ENCODE measurements around the gene SREBF2. TPM values are rescaled to one million over a fixed set of nuclear protein-coding genes. Genes with fewer than 3 reads are reported as not detected.
"Not testable (repeated sequence)": the region's sequence is repeated elsewhere in the genome, so short reads cannot be mapped to it uniquely, and the experiment has no call there.

SREBF2 gene
- total RNA-seq, 1 donor from 2014 or later = 61.1 TPM

DNA sequence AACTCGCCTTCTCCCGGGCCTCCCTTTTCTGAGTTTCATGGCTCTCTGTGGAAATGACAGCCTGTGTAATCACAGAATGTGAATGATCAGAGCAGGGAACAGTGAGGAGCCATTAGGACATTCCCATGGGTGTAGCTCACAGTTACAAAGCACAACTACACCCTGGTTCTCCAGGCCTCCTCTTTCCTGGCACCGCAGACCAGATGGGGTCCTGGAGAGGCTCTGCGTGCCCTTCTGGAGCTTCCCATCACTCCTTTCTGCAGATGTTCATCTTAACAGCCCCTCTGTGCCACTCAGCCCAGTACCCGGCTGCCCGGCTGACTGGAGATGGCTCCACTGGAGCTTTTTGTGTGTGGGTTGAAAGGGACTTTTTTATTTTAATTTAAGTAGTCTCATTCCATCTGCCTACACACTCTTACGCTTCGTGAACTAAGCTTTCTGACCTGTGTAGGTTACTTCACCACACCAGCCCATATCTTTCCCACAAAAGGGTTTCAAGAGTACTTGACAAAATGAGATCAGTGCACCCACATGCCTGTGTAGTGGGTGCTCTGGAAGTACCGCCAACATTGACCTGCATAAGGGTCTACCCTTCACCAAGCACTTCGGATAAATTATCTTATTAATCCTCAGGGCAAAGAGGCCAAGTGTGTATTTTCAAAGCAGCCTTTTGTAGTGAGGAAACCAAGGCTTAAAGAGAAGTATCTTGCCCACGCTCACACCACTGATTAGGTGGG, 29.8 kb downstream of the SREBF2 start:
- H3K4me3 ChIP-seq (ENCODE audit: low read depth, low read length) = no peak overlapping the region
- TF ChIP-seq, protein P1, sequence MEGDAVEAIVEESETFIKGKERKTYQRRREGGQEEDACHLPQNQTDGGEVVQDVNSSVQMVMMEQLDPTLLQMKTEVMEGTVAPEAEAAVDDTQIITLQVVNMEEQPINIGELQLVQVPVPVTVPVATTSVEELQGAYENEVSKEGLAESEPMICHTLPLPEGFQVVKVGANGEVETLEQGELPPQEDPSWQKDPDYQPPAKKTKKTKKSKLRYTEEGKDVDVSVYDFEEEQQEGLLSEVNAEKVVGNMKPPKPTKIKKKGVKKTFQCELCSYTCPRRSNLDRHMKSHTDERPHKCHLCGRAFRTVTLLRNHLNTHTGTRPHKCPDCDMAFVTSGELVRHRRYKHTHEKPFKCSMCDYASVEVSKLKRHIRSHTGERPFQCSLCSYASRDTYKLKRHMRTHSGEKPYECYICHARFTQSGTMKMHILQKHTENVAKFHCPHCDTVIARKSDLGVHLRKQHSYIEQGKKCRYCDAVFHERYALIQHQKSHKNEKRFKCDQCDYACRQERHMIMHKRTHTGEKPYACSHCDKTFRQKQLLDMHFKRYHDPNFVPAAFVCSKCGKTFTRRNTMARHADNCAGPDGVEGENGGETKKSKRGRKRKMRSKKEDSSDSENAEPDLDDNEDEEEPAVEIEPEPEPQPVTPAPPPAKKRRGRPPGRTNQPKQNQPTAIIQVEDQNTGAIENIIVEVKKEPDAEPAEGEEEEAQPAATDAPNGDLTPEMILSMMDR (conservative IDR thresholded peaks at IDR 0.05; ENCODE audit: low read depth, low read length) = no peak
- DNase-seq (ENCODE audit: low read depth) = no peak

DNA sequence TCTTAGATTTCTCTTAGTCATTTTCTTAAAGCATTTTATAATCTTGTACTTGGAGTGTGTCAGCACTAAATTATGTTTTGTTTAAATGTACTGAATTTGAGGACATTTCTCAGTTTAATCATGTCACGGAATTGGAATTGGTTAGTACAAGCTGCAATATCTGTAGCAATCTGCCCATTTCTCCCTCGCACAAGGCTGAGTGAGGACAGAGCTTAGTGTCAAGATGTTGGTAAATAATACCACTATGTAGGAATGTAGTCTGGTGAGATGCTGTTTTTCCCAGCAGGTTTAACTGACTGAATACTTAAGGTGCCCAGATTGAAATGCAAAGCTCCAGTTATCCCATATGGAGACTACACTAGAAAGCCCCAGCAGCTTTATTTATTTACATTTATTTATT, 30.6 kb downstream of the SREBF2 start:
- DNase-seq (ENCODE audit: low read depth) = no peak
- no peak overlapping the region for H3K4me3 ChIP-seq (ENCODE audit: low read depth, low read length)
- TF ChIP-seq, protein P1 (conservative IDR thresholded peaks at IDR 0.05; ENCODE audit: low read depth, low read length) = no peak

DNA sequence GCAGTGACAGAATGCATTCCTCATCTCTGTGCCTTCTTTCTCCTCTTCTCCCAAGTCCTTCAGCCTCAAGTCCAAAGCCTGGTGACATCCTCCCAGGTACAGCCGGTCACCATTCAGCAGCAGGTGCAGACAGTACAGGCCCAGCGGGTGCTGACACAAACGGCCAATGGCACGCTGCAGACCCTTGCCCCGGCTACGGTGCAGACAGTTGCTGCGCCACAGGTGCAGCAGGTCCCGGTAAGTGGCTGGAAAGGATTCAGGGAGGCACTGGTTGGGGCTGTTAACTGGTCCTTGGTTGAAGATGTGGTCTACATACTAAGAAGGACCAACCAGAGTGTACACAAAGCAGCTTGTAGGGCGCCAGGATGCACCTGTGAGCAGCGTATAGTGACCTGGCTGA, 35.7 kb downstream of the SREBF2 start:
- no peak overlapping the region for H3K4me3 ChIP-seq (ENCODE audit: low read depth, low read length)
- TF ChIP-seq, protein P1 (conservative IDR thresholded peaks at IDR 0.05; ENCODE audit: low read depth, low read length) = no peak

DNA sequence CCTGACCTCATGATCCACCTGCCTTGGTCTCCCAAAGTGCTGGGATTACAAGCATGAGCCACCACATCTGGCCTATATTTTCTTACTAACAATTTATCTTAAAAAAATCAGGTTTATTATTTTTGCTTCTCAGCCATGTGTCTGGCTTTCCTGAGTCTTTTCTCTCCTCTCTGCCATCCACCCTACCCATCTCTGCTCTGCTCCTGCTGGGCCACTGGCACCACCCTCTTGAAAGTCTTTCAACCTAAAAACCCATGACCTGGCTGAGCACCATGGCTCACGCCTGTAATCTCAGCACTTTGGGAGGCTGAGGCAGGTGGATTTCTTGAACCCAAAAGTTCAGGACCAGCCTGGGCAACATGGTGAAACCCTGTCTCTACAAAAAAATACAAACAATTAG, 37.2 kb downstream of the SREBF2 start:
- H3K4me3 ChIP-seq (ENCODE audit: low read depth, low read length); DNase-seq (ENCODE audit: low read depth): not testable (repeated sequence)

More for the DNA sequence above, 35.7 kb downstream of the SREBF2 start:
- no peak for DNase-seq (ENCODE audit: low read depth)

DNA sequence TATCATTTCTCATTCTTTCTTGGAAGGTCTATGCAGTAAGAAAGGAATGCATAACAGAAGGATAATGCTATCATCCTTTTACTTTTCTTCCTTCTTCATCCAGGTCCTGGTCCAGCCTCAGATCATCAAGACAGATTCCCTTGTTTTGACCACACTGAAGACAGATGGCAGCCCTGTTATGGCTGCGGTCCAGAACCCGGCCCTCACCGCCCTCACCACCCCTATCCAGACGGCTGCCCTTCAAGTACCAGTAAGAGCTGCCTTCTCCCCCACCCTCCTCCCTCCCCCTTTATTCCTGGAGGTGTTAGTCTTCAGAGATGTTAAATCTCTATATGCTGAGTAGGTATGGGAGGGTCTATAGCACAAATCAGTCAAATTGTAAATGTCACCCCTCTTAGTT, 37.9 kb downstream of the SREBF2 start:
- no peak overlapping the region for H3K4me3 ChIP-seq (ENCODE audit: low read depth, low read length)
- TF ChIP-seq, protein P1 (conservative IDR thresholded peaks at IDR 0.05; ENCODE audit: low read depth, low read length) = no peak
- DNase-seq (ENCODE audit: low read depth) = no peak

DNA sequence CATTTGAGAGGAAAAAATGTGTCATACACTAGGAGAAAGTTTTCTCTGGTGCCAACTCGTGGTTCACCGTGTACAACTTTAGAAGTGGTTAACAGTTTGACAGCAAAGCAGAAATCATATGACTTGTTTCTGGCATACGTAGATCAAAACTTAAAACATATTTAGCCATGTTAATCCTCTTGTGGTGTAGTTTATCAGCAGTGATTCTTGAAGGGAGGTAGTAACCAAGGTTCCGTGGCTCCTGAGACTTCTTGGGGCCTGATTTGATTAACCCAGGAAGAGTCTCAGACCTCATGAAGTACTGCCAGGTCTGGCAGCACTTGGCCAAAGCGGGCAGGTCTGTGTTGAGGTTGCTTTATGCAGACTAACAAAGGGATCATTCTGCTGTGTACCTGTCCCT, 40.5 kb downstream of the SREBF2 start:
- TF ChIP-seq, protein P1 (conservative IDR thresholded peaks at IDR 0.05; ENCODE audit: low read depth, low read length) = no peak
- H3K4me3 ChIP-seq (ENCODE audit: low read depth, low read length) = no peak overlapping the region
- DNase-seq (ENCODE audit: low read depth) = no peak

DNA sequence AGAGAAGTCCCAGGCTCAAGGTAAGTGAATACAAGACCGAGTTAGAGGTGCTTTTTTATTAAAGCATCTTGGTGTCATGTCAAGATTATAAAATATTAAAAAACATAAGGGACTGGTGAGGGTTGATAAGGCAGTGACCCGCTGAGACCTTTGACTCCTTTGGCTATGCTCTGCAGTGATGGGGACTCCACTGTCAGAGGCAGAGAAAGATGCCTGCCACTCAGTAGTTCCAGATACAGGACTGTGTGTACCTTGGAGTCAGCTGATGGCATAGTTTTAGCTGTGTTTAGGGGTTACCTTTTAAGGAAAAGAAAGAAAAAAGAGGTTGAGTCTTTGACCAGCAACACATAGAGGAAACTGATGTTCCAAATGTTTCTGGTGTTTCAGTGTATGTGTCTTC, 41.2 kb downstream of the SREBF2 start:
- TF ChIP-seq, protein P1 (conservative IDR thresholded peaks at IDR 0.05; ENCODE audit: low read depth, low read length) = no peak
- no peak for DNase-seq (ENCODE audit: low read depth)
- no peak overlapping the region for H3K4me3 ChIP-seq (ENCODE audit: low read depth, low read length)

All from epithelial cell of proximal tubule (primary cell).